Ovary (tissue), 9 donors: ENCODE data around the gene HASPIN. TPM values are rescaled to one million over a fixed set of nuclear protein-coding genes. Genes with fewer than 3 reads are reported as not detected.

Source experiments
- DNase-seq, 5 donors: peaks; one replicate each; pipeline ENCODE4 v3.0.0-alpha.2; 2019 to 2020
- H3K27ac ChIP-seq, 2 donors: fragments of 200-600 bp; one replicate each; pipeline versions ENCODE4 v1.5.1 to v1.8.0; 2019 to 2022
- H3K27me3 ChIP-seq: fragments of 200-600 bp; one replicate; pipeline ENCODE4 v1.8.0; 2022
- H3K36me3 ChIP-seq: fragments of 200-600 bp; sonication (generic); one replicate; pipeline ENCODE4 v1.5.1; 2019
- H3K4me1 ChIP-seq: one replicate; pipeline ENCODE4 v1.8.1; 2013; ENCODE audit warnings: mild to moderate bottlenecking, moderate library complexity; ENCODE audit not compliant: insufficient read depth
- H3K4me3 ChIP-seq: fragments of 200-600 bp; sonication (generic); one replicate; pipeline ENCODE4 v1.5.1; 2017
- H3K9me3 ChIP-seq, 2 donors: fragments of 200-600 bp in 1 of 2; sonication (generic) in 1 of 2; one replicate each; pipeline versions ENCODE4 v1.5.1 to v1.8.1; 2013 to 2019; ENCODE audit warnings: mild to moderate bottlenecking in 1 of 2, moderate library complexity in 1 of 2
- CTCF ChIP-seq, 3 donors: fragments of 450-650 bp in 2 of 3; fragments of 200-600 bp in 1 of 3; IDR thresholded peaks; one replicate each; pipeline versions ENCODE4 v1.5.1 to v1.8.0; 2016 to 2022; ENCODE audit warnings: antibody characterized with exemption in 3 of 3, mild to moderate bottlenecking in 1 of 3
- EP300 ChIP-seq: sonication (generic); formaldehyde crosslinking; IDR thresholded peaks from one replicate; pipeline ENCODE4 v1.6.1; 2017; ENCODE audit warnings: antibody characterized with exemption
- POLR2A ChIP-seq: fragments of 450-650 bp; IDR thresholded peaks from one replicate; pipeline ENCODE4 v1.6.1; 2017; ENCODE audit warnings: antibody characterized with exemption, mild to moderate bottlenecking, moderate library complexity
- WGBS, 3 donors: extraction: QIAGEN DNeasy Blood & Tissue Kit in 1 of 3; methylation state at CpG; one replicate each; pipeline versions ENCODE4 v1.1.5 to v1.1.7; 2013 to 2017; 5-methylcytosine and 5-hydroxymethylcytosine counted together
- intact Hi-C, 4 donors: fragments of 100-400 bp; cut with DNase I; formaldehyde crosslinking; loops; one replicate each; pipeline versions ENCODE4 v1.11.0 to v1.15.1; 2022 to 2023
- polyA plus RNA-seq, 2 donors: library from polyadenylated mRNA; stranded (reverse); fragments of 200-250 nt in 1 of 2; fragments of 350-450 nt in 1 of 2; fragmentation: Illumina TruSeq in 1 of 2; extraction: RNeasy Lipid Tissue Mini Kit (QIAGEN cat#74804) in 1 of 2; gene quantifications; one replicate each; pipeline ENCODE4 v1.2.3, GENCODE V29; 2013 to 2014
- total RNA-seq, 7 donors: library from RNA; depleted of rRNA in 2 of 7; stranded (reverse); fragments of >200 nt in 2 of 7; fragmentation: NEBNext Ultra II Directional in 3 of 7; extraction: Animal tissue kit (Norgen Biotek cat#: 25700) in 3 of 7; gene quantifications; one replicate each; pipeline versions ENCODE4 v1.1.0 to v1.2.4, GENCODE V29; 2016 to 2023
- donor health status: DM: no; HTN: no; CAD: no; lungs with moderate emphysema.
- donor health status: DM: no; HTN: no; CAD: no.
- donor health status: Bipolar disorder and iron deficiency.
- donor health status: DM: yes; HTN: yes; CAD: no.
- donor health status: DM: no; HTN: no; CAD: no.
- donor health status: DM: yes; HTN: yes; CAD: no.

The HASPIN gene
- total and polyA plus RNA-seq, 9 donors = 0.10 to 0.92 (median 0.25) TPM; not detected in 1

- Histone ChIP-seq H3K36me3 (no peaks in the 10 kb centered on the region), H3K4me3 (no peak overlapping the region), H3K4me1 (no peaks in the 10 kb centered on the region), H3K9me3 (no peaks in the 10 kb centered on the region), H3K27ac (no peak overlapping the region), H3K27me3 (no peaks in the 10 kb centered on the region)
- WGBS, 3 donors = 14 to 42% (median 20%) methylated on average over 3 of the region's 3 CpGs
- intact Hi-C loops = no loop called here
- no peak for TF ChIP-seq EP300
- TF ChIP-seq POLR2A = no peak
- TF ChIP-seq CTCF (IDR thresholded peaks at IDR 0.05) = no peak
- no peak for DNase-seq
These were observed 15.3 kb upstream of the HASPIN start for GRCh38 chr17:3708366-3708765.

- intact Hi-C loops = no loop called here
- H3K36me3 ChIP-seq = no peaks in the 10 kb centered on the region
- no peak overlapping the region for H3K27ac ChIP-seq
- WGBS, 3 donors = 74 to 78% (median 75%) methylated on average over 5 of the region's 5 CpGs
- no peak for DNase-seq
- TF ChIP-seq EP300 (no peak), CTCF (IDR thresholded peaks at IDR 0.05) (no peak), POLR2A (no peak)
- no peaks in the 10 kb centered on the region for H3K27me3 ChIP-seq
- no peak overlapping the region for H3K4me3 ChIP-seq
- H3K4me1 ChIP-seq = no peaks in the 10 kb centered on the region
- H3K9me3 ChIP-seq = no peaks in the 10 kb centered on the region
These were observed 12.7 kb upstream of the HASPIN start for GRCh38 chr17:3710951-3711383.

- Histone ChIP-seq H3K9me3 (no peaks in the 10 kb centered on the region), H3K4me3 (no peak overlapping the region), H3K36me3 (no peaks in the 10 kb centered on the region), H3K27me3 (no peaks in the 10 kb centered on the region), H3K27ac (no peak overlapping the region), H3K4me1 (no peaks in the 10 kb centered on the region)
- WGBS, 3 donors = 61 to 75% (median 65%) methylated on average over 13 of the region's 13 CpGs
- intact Hi-C loops = no loop called here
- no peak for DNase-seq
- TF ChIP-seq EP300 (no peak), CTCF (IDR thresholded peaks at IDR 0.05) (no peak), POLR2A (no peak)
These were observed 10.8 kb upstream of the HASPIN start for GRCh38 chr17:3712811-3713463.

DNA sequence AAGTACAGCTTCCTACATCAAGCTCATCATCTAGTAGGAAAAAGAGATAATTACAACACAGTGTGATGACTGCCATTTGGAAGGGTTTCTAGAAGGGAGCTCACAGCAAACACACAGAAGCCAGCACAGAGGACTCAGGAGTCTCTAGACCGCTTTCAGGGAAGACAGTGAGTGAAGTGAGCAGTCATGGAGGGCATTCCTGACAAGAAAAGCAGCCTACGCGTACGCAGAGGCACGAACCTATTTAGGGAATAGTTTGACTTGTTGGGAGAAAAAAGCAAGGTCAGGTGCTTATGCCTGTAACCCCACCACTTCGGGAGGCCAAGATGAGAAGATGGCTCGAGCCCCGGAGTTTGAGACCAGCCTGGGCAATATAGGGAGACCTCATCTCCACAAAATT lies 8.4 kb upstream of the HASPIN start:
- H3K9me3 ChIP-seq = no peaks in the 10 kb centered on the region
- TF ChIP-seq EP300 (no peak), CTCF (IDR thresholded peaks at IDR 0.05) (no peak), POLR2A (no peak)
- no peaks in the 10 kb centered on the region for H3K36me3 ChIP-seq
- WGBS, 3 donors = 83 to 93% (median 92%) methylated on average over 8 of the region's 8 CpGs
- no peak overlapping the region for H3K27ac ChIP-seq
- no peaks in the 10 kb centered on the region for H3K4me1 ChIP-seq
- intact Hi-C loops = no loop called here
- H3K27me3 ChIP-seq = no peaks in the 10 kb centered on the region
- no peak for DNase-seq
- H3K4me3 ChIP-seq = no peak overlapping the region
